NT2/D1 (cell line): ENCODE results near the gene ELN.

Source experiments
- SUZ12 ChIP-seq: IDR thresholded peaks from 2 replicates; pipeline ENCODE4 v1.6.1; 2011; ENCODE audit not compliant: insufficient read length, insufficient read depth; ENCODE audit errors: extremely low read depth
- ZNF274 ChIP-seq: IDR thresholded peaks from 2 replicates; pipeline ENCODE4 v1.6.1; 2011; ENCODE audit warnings: mild to moderate bottlenecking, low read depth, low read length

GRCh38 chr7:74052628-74053027 lies 24.7 kb downstream of the ELN start:
- TF ChIP-seq ZNF274 = no peak
- TF ChIP-seq SUZ12 = no peak
